GM23248 (cell line): ENCODE data around the gene FAM149A.

Experiments
- EZH2 ChIP-seq: fragments of 200-600 bp; sonication (generic); IDR thresholded peaks from 2 replicates; pipeline ENCODE4 v1.6.1; 2018; ENCODE audit warnings: antibody characterized with exemption, mild to moderate bottlenecking; ENCODE audit not compliant: insufficient read depth, poor library complexity, severe bottlenecking
- EZH2phosphoT487 ChIP-seq: fragments of 200-600 bp; sonication (generic); IDR thresholded peaks from 2 replicates; pipeline ENCODE4 v1.6.1; 2018; ENCODE audit warnings: antibody characterized with exemption, moderate library complexity, mild to moderate bottlenecking, low read depth; ENCODE audit not compliant: insufficient read depth

DNA sequence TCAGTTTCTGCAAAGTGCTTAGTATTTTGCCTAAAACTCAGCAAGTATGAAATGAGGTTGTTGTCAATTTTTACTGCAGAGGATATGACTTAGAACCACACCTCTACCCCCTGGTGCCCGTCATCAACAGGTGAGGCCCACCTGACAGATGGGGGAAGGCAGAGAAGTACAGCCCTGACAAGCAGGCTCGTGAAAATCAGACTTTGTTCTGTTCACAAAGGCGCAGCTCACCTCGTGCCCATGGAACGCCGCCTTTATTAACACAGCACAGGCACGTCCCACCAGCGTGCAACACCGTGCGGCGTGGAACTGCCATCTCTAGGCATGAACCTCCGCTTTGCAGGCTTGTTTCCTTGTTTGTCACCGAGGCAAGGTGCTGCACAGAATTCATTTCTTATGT, 100.2 kb downstream of the FAM149A start:
- TF ChIP-seq EZH2 (no peak), EZH2phosphoT487 (no peak)
